GM19468 (cell line): ENCODE measurements around the gene AFF3.

Experiments
- ATAC-seq: cut with Tn5 transposase; IDR thresholded peaks from one replicate; pipeline ENCODE4 v1.9.1; 2021; ENCODE audit warnings: mild to moderate bottlenecking, moderate library complexity, moderate number of reproducible peaks; ENCODE audit not compliant: unreplicated experiment; ENCODE audit errors: extremely low read depth

AFF3 gene

GRCh38 chr2:99635710-99636109, 506.7 kb downstream of the AFF3 start:
- no peak for ATAC-seq

GRCh38 chr2:99634234-99634633, 508.2 kb downstream of the AFF3 start:
- ATAC-seq: no peak

GRCh38 chr2:99631700-99632099, 510.7 kb downstream of the AFF3 start:
- ATAC-seq: no peak

GRCh38 chr2:99629320-99629719, 513.1 kb downstream of the AFF3 start:
- ATAC-seq: no peak

GRCh38 chr2:99626158-99626557, 516.2 kb downstream of the AFF3 start:
- ATAC-seq: no peak

- no peak for ATAC-seq
Observed at GRCh38 chr2:99624677-99625076, 517.7 kb downstream of the AFF3 start.

- ATAC-seq: no peak
Observed at GRCh38 chr2:99623613-99624012, 518.8 kb downstream of the AFF3 start.

GRCh38 chr2:99623035-99623434, 519.4 kb downstream of the AFF3 start:
- ATAC-seq: no peak

- no peak for ATAC-seq
Observed at GRCh38 chr2:99622534-99622933, 519.9 kb downstream of the AFF3 start.

- ATAC-seq: no peak
Observed at GRCh38 chr2:99621774-99622173, 520.6 kb downstream of the AFF3 start.

- no peak for ATAC-seq
Observed at GRCh38 chr2:99621106-99621505, 521.3 kb downstream of the AFF3 start.

- ATAC-seq: no peak
Observed at GRCh38 chr2:99619151-99619550, 523.2 kb downstream of the AFF3 start.

- no peak for ATAC-seq
Observed at GRCh38 chr2:99618579-99619097, 523.8 kb downstream of the AFF3 start.

GRCh38 chr2:99617811-99618210, 524.6 kb downstream of the AFF3 start:
- ATAC-seq: no peak

GRCh38 chr2:99615247-99615771, 527.1 kb downstream of the AFF3 start:
- ATAC-seq: no peak

GRCh38 chr2:99613980-99614379, 528.4 kb downstream of the AFF3 start:
- no peak for ATAC-seq

GRCh38 chr2:99611786-99612185, 530.6 kb downstream of the AFF3 start:
- no peak for ATAC-seq

GRCh38 chr2:99611034-99611433, 531.4 kb downstream of the AFF3 start:
- ATAC-seq: no peak

GRCh38 chr2:99609851-99610381, 532.5 kb downstream of the AFF3 start:
- no peak for ATAC-seq

GRCh38 chr2:99608861-99609260, 533.5 kb downstream of the AFF3 start:
- ATAC-seq: no peak

- no peak for ATAC-seq
Observed at GRCh38 chr2:99607861-99608491, 534.4 kb downstream of the AFF3 start.

GRCh38 chr2:99607454-99607853, 534.9 kb downstream of the AFF3 start:
- no peak for ATAC-seq
